ENCODE measurements around the gene SYNPO2.
"Not testable (repeated sequence)": the region's sequence is repeated elsewhere in the genome, so short reads cannot be mapped to it uniquely, and the experiment has no call there.

Gene SYNPO2, protein sequence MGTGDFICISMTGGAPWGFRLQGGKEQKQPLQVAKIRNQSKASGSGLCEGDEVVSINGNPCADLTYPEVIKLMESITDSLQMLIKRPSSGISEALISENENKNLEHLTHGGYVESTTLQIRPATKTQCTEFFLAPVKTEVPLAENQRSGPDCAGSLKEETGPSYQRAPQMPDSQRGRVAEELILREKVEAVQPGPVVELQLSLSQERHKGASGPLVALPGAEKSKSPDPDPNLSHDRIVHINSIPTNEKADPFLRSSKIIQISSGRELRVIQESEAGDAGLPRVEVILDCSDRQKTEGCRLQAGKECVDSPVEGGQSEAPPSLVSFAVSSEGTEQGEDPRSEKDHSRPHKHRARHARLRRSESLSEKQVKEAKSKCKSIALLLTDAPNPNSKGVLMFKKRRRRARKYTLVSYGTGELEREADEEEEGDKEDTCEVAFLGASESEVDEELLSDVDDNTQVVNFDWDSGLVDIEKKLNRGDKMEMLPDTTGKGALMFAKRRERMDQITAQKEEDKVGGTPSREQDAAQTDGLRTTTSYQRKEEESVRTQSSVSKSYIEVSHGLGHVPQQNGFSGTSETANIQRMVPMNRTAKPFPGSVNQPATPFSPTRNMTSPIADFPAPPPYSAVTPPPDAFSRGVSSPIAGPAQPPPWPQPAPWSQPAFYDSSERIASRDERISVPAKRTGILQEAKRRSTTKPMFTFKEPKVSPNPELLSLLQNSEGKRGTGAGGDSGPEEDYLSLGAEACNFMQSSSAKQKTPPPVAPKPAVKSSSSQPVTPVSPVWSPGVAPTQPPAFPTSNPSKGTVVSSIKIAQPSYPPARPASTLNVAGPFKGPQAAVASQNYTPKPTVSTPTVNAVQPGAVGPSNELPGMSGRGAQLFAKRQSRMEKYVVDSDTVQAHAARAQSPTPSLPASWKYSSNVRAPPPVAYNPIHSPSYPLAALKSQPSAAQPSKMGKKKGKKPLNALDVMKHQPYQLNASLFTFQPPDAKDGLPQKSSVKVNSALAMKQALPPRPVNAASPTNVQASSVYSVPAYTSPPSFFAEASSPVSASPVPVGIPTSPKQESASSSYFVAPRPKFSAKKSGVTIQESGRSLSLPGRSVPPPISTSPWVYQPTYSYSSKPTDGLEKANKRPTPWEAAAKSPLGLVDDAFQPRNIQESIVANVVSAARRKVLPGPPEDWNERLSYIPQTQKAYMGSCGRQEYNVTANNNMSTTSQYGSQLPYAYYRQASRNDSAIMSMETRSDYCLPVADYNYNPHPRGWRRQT

DNA sequence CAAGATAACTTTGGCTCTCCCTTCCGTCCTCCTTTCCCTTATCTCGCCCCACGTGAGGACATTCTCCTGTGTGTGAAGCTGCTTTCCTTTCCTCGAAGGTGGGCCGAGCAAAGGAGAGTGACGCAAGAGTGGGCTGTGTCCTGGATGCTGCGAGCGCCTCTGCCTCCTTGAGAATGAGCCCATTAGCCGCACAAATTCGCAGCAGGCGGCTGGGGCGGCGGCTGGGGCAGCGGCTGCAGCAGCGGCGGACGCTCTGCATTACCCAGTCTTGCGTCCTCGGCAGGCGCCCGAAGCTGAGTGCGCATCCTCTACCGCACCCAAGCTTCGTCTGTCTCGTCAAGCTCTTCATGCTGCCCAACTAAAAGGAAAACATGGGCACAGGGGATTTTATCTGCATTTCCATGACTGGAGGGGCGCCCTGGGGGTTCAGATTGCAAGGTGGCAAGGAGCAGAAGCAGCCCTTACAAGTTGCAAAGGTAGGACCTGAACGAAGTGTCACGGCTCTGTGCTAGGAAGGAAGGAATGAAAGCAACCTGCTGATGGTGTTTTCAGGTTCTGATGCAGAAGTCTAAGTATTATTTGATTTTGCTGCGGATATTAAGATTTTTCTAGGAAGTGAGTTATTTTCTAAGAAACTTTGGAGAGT lies at the start of gene SYNPO2:
TSS of gene SYNPO2 (plus strand) at position 189 of the 646 bp plus-strand sequence. CDS start at position 372, 183 bp downstream.
- DNase-seq (ENCODE audit: low spot score) = peak; percentile 82

DNA sequence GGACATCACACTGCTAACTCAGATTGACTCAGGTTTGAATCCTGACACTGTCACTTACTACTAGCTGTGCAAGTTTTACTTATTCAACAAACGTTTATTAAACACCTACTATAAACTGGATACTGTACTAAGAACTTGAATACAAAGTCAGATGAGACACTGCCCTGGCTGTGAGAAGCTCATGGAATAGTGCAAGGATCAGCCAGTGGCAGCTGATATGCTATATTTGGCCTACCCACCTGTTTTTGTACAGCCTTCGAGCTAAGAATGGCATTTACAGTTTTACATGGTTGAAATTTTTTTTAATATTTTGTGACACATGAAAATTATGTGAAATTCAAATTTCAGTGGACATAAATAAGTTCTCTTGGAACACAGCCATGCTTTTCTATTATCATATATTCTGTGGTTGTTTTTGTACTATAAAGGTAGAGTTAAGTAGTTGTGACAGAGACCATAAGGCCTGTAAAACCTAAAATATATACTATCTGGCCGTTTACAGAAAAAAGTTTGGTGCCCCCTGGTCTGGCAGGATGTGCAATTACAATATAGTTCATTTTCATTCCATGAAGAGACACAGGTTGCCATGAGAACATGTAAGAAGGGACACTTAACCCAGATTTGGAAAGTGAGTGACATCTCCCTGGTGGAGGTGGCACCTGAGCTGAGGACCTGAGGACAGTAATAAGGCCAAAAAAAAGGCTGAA lies 49.3 kb upstream of the SYNPO2 start:
- DNase-seq (ENCODE audit: low spot score) = no peak

DNA sequence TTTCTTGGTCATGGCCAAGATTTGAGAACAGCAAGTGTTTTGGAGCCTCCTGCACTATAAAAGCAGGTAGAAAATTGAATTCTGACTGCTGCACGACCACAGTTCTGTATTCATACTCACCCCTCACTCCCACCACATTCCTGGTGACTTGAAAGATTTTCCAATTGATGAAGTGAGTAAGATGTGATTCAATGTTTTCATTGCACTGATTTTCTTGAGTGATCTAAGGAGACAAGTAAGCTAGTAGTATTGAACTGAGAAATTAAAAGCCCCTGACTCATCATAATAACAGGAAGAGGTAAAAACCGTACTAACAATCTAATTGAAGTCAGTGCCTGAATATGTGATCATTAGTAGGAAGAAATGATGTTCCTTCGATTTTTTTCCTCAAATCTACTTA lies 46.6 kb upstream of the SYNPO2 start:
- DNase-seq (ENCODE audit: low spot score) = no peak

DNA sequence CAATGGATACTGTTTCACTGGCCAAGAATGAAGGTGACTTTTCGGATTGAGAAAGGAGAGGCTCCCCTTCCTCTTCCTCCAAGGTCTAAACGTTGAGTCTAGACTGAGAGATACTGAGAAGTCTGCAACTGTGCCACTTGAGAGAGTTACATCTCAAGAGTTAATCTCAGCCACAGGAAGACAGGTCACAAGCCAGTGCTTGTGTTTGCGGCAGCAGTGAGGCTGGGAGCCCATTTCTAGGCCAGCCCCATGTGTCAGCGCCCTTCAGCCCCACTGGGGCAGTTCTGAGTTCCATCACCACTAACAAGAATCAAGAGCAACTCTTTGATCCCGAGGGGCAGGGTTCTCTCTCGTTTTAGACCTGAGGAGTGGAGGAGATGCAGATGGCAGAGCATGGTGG lies 45.4 kb upstream of the SYNPO2 start:
- no peak for DNase-seq (ENCODE audit: low spot score)

DNA sequence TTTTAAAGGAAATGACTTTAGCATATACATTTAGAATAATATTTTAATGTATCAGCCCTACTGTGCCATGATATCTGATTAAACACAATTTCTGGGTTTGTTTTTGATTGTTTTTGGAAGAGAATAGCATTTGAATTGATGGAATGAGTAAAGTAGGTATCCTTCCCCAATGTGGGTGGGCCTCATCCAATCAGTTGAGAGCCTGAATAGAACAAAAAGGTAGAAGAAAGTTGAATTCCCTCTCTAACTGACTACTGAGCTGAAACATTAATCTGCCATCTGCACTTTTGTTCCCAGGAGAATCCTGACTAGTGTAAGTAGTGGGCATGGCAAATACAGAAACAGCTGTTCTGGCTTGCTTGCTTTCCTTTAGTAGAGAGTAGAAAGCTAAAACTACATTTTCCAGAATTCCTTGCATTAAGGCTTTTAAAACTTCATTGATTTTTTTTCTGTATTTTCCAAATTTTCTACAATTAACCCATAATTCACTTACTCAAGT lies 43.1 kb upstream of the SYNPO2 start:
- DNase-seq (ENCODE audit: low spot score) = no peak

DNA sequence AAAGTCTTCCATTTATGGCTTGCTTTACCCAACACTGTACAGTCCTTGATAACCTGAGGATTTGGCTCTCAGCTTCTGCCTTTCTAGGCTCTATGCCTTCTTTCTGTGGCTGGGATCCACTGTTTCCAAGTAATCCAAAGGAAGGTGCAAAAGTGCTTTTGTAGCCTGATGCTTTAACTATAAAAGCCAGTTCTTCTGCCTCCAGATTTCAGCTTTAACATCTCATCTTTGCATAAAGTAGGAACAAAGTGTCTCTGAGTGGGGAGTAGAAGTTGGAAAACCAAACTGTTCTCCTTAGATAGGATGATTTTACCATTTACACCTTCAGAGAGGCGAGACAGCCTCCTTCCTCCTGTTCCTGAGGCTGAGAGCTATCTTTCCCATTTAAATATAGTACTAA lies 41.7 kb upstream of the SYNPO2 start:
- DNase-seq (ENCODE audit: low spot score) = no peak

DNA sequence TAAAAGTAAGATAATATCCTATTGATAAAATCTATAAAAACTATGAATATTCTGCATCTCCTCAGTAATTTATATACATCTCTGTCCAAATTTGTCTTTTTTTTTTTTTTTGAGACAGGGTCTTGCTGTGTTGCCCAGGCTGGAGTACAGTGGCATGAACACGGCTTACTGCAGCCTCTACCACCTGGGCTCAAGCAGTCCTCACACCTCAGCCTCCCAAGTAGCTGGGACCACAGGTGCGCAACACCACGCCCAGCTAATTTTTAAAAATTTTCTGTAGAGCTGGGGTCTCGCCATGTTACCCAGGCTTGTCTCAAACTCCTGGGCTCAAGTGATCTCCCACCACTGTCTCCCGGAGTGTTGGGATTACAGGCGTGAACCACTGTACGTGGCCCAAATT lies 40.4 kb upstream of the SYNPO2 start:
- DNase-seq (ENCODE audit: low spot score) = no peak

DNA sequence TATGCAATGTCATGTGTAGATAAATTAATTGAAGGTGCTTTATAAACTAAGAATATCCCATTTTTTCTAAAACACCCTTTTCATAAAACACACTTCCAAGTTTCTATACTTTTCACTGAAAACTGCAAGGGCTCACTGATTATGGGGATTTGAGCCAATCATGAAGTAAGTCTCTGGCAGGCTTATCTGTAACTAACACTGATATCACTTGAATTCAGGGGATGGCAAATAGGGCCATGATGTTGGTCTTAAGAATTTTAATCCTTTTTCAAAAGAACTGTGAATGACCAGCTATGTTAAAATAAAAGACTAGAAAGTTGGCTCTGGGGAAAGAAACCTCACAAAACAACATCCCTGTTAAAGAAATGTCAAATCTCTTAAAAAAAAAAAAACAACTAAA lies 39.8 kb upstream of the SYNPO2 start:
- DNase-seq (ENCODE audit: low spot score) = no peak

DNA sequence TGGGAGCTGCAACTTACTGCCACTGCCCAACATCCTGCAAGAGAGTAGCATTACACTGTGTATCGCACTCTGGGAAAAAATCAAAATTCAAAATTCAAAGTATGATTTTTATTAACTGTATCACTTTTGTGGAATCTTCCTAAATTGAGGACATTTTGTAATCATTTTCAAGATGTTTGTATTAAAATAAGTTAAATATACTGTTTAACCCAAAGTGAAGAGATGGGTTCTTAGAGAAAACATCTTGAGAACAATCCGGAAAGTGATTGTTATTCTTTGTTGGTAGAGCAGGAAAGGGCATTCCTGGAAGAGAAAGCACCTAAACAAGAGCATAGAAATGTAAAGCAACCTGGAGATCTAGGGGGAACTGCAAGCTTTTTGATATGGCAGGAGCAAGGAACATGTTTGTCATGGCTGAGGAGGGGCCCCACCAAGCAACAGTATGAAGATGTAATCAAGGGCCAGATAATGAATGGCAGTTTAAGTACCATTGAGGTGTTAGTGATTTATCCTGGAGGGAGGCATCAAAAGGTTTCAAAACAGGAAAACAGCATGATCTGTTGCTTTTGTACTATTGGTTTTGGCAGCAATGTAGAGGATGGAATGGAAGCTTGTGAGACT lies 38.7 kb upstream of the SYNPO2 start:
- DNase-seq (ENCODE audit: low spot score) = no peak

DNA sequence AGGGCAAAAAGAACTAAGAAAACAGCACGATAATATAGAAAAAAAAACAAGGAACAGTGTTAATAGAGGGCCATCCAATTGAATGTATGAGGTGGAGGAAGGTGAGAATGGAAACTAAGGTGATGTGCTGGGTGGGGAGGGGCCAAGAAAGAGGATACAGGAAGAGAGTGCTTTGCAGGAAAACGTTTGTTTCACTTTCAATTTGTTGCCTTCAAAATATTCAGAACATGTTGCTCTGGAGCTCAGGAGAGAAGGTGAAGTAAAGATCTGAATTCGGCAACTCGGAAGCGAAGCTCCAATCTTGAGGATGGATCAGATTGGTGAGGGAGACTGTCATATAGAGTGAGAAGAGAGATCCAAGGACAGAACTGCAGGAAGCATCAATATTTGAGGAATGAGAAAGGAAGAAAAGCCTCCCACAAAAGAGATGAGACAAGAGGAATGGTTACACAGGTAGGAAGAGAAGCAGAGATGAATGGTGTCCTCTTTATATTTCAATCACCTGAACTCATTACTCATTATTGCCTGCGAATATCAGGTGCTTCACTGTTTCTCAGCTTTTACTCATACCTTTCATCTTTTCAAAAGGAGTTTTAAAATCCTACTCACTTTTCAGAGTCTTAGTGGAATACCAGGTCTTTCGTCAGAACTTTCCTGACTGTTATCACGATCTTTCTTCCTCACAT lies 38.0 kb upstream of the SYNPO2 start:
- DNase-seq (ENCODE audit: low spot score) = no peak

DNA sequence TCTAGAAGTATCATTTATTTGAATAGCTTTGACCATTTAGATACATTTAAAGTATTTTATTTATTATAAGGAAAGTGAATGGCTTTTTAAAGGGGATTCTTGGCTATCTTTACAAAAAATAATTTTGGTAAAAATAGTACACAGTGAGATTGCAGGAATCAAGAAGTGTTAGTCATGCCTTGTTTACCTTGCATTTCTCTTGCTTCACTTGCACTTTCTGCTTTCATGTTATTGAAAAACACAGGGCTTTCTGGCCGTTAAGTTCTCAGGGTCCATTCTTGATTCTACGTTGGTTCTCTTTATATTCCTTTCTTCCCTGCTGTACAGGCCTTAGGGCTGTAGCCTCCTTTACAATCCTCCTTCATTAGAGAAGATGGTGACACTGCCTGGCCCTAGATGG lies 30.9 kb upstream of the SYNPO2 start:
- no peak for DNase-seq (ENCODE audit: low spot score)

DNA sequence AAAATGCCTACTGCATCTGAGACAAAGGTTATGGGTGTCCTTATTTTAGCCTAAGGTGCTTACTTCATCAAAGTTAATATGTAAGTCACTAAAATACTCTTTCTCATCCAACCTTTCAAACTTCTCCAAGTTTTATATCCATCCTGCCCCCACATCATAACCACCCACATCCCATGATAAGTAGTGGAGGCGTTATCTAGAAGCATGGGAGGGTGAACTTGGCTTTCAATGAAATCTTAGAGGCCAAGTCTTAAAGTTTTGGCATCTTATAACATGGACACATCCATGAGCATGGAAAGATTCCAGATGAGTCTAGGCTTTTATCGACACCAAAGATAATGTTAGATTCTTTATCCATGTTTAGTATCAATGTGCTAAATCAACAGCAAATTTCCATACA lies 29.9 kb upstream of the SYNPO2 start:
- no peak for DNase-seq (ENCODE audit: low spot score)

DNA sequence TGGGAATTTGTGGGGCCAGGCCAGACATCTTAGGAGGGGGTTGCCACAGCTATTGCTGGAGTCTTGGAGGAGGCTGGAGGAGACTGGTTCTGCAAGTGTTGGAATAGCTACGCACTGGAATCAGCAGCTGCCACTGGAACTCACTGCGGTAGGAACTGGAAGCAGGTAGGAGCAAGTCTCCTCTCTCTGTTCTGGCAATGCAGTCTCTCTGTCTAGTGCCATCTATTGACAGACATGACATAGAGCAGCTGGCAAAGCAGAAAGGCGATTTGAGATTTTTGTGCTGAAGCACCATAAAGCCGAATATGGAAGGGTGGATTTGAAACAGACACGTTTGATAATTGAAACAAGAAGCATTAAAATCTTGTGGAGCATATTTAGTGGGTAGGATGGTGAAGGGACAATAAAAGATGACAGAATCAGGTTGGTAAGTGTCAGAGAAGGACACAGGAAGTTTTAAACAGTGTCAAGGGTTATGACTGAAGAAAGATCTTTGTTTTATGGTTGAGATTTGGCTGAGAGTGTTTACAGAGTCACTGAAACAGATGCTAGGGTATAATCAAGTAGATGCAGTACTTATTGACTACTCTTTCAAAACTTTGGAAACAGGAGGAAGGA lies 23.5 kb upstream of the SYNPO2 start:
- peak; percentile 55 for DNase-seq (ENCODE audit: low spot score)

DNA sequence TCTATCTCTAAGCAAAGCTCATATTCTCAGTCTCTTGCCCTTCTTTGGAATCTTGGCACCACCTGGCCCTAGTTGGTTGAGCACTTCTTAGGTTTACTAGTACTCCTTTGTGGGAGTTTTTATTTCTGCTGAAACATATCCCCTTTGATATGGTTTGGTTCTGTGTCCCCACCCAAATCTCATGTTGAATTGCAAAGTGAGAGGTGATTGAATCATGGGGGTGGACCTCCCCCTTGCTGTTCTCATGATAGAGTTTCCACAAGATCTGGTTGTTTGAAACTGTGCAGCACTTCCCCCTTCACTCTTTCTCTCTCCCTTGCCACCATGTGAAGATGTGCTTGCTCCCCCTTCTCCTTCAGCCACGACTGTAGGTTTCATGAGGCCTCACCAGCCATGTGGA lies 22.2 kb upstream of the SYNPO2 start:
- no peak for DNase-seq (ENCODE audit: low spot score)

DNA sequence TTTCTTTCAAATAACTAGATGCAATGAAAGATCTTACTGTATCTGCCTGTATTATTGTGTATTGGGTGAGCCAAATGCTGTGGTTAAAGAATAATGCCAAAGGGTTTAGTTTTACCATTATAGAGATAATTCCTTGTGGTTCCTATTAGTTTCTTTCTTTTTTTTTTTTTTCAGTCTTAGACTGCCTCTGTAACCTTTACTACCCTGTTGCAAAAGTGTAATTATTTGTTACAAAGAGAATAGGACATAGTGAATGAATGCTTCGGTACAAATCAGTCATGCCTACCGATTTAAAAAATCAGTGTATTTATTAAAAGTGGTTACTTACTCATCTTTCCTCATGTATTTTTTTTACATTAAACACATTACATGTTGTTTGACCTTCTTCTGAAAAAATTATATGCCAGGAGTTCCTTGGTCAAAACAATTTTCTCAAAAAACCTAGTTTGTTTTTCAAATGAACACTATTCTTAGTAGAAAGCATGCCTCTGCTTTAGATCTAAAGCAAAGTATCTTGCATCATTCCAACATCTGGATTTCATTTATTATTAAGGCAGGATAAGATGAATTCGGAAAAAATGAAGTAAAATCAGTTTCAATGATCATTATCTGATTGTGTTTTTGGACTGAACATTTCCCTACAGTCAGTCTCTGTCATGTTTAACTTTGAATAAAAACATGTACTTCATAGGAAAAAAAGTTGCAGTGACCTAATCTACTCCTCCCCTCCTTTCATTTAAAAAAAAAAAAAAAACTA lies 21.2 kb upstream of the SYNPO2 start:
- no peak for DNase-seq (ENCODE audit: low spot score)

DNA sequence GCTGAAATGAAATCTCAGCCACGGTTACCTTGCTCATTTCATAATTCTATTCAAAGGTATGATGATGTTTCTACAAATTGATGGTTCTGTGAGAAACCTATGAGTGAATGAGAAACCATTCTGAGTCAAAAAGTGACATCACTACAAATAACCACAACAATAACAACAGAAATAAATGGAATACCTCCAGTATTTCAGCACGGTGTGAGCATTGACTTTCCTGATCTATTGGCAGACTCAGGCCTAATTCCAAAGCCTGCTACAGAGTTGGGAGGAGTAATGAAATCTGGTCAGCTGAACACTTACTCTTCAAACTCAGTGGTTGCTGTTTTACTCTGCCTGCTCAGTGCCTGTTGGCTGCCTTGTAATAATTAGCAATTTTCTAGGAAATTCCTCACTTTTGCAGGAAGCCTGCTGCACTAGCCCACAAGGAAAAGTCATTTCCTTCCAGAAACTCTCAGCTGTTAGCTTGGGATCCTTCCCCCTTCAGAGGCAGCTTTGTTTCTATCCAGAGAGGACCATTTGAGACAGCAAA lies 18.8 kb upstream of the SYNPO2 start:
- peak; percentile 48 for DNase-seq (ENCODE audit: low spot score)

DNA sequence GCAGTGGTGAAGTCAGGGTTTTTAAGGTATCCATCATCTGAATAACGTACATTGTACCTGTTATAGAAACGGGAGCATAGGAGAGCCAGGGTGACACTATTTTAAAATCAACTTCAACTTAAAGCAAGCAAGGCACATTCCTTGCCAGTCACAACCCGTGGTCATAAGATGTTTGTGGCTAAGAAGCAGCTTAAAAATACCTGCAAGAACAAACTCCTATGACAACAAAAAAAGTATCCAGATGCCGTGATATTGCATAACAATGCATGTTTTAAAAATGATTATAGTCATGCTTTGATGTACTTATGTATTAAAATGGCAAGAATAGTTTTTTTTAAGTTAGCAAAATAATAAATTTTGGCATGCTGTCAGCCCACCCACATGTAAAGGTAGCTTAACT lies 16.5 kb upstream of the SYNPO2 start:
- no peak for DNase-seq (ENCODE audit: low spot score)

DNA sequence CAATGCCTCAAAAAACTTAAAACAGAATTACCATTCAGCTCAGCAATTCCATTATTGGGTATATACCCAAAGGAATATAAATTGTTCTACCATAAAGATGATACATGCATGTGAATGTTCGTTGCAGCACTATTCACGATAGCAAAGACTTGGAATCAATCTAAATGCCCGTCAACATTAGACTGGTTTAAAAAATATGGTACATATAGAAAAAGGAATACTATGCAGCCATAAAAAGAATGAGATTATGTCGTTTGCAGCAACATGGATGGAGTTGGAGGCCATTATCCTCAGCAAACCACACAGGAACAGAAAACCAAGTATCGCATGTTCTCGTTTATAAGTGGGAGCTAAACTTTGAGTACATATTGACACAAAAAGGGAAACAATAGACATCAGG lies 10.9 kb upstream of the SYNPO2 start:
- DNase-seq (ENCODE audit: low spot score) = no peak

DNA sequence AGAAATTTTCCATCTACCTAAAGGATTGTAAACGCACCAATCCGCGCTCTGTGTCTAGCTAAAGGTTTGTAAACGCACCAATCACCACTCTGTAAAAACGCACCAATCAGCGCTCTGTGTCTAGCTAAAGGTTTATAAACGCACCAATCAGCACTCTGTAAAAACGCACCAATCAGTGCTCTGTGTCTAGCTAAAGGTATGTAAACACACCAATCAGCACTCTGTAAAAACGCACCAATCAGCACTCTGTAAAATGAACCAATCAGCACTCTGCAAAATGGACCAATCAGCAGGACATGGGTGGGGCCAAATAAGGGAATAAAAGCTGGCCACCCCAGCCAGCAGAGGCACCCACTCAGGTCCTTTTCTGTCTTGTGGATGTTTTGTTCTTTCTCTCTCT lies 10.1 kb upstream of the SYNPO2 start:
- DNase-seq (ENCODE audit: low spot score) = not testable (repeated sequence)

Measured in AG08396 (cell line).